Uterus (tissue), 4 donors: ENCODE data around the gene TLN1. TPM values are rescaled to one million over a fixed set of nuclear protein-coding genes. Genes with fewer than 3 reads are reported as not detected.

Source experiments
- DNase-seq, 2 donors: peaks; one replicate each; pipeline ENCODE4 v3.0.0-alpha.2; 2019 to 2020
- H3K27ac ChIP-seq, 2 donors: fragments of 200-600 bp; sonication (generic); 1 replicate in 1 of 2; 2 replicates in 1 of 2; pipeline ENCODE4 v1.5.1; 2016 to 2018
- H3K27me3 ChIP-seq, 2 donors: fragments of 200-600 bp; sonication (generic); one replicate each; pipeline ENCODE4 v1.5.1; 2018 to 2019; ENCODE audit warnings: control low read depth in 1 of 2
- H3K36me3 ChIP-seq, 2 donors: fragments of 200-600 bp; sonication (generic); one replicate each; pipeline ENCODE4 v1.5.1; 2019; ENCODE audit warnings: control low read depth in 1 of 2
- H3K4me1 ChIP-seq, 2 donors: fragments of 200-600 bp; sonication (generic); one replicate each; pipeline ENCODE4 v1.5.1; 2018 to 2019; ENCODE audit warnings: control low read depth in 1 of 2
- H3K4me3 ChIP-seq, 2 donors: fragments of 200-600 bp; sonication (generic); 1 replicate in 1 of 2; 2 replicates in 1 of 2; pipeline ENCODE4 v1.5.1; 2018 to 2019; ENCODE audit warnings: mild to moderate bottlenecking in 1 of 2
- H3K9me3 ChIP-seq, 2 donors: fragments of 200-600 bp; sonication (generic); one replicate each; pipeline ENCODE4 v1.5.1; 2019; ENCODE audit warnings: control low read depth in 1 of 2
- POLR2A ChIP-seq, 2 donors: fragments of 450-650 bp; IDR thresholded peaks; one replicate each; pipeline ENCODE4 v1.6.1; 2016; ENCODE audit warnings: antibody characterized with exemption in 2 of 2, mild to moderate bottlenecking in 1 of 2, moderate library complexity in 1 of 2
- intact Hi-C: fragments of 100-400 bp; cut with DNase I; formaldehyde crosslinking; loops from one replicate; pipeline ENCODE4 v1.15.1; 2023; ENCODE audit warnings: low total_unique reads
- microRNA-seq: library from miRNA; unstranded; fragments of <30 nt; microRNA quantifications from one replicate; pipeline ENCODE4, GENCODE V29; 2016; ENCODE audit warnings: borderline microRNAs expressed, borderline replicate concordance
- small RNA-seq: library from RNA; depleted of rRNA; stranded (forward); fragments of <200 nt; gene quantifications from one replicate; pipeline ENCODE3, GENCODE V24; 2016
- total RNA-seq, 4 donors: library from RNA; depleted of rRNA in 3 of 4; stranded (reverse); fragments of >200 nt in 3 of 4; gene quantifications; one replicate each; pipeline versions ENCODE4 v1.1.0 to v1.2.4, GENCODE V29; 2014 to 2023
- TF ChIP-seq, protein P1 (sequence below), 4 experiments: fragments of 200-600 bp in 2 of 4; fragments of 450-650 bp in 2 of 4; sonication (generic) in 2 of 4; IDR thresholded peaks; one replicate each; pipeline ENCODE4 v1.5.1; 2016 to 2019; ENCODE audit warnings: antibody characterized with exemption in 4 of 4, mild to moderate bottlenecking in 2 of 4, moderate library complexity in 1 of 4
- donor health status: DM: yes; HTN: yes; CAD: no.

TLN1 gene
- total RNA-seq, 4 donors from 2014 or later, result 202 to 540 (median 281) TPM

DNA sequence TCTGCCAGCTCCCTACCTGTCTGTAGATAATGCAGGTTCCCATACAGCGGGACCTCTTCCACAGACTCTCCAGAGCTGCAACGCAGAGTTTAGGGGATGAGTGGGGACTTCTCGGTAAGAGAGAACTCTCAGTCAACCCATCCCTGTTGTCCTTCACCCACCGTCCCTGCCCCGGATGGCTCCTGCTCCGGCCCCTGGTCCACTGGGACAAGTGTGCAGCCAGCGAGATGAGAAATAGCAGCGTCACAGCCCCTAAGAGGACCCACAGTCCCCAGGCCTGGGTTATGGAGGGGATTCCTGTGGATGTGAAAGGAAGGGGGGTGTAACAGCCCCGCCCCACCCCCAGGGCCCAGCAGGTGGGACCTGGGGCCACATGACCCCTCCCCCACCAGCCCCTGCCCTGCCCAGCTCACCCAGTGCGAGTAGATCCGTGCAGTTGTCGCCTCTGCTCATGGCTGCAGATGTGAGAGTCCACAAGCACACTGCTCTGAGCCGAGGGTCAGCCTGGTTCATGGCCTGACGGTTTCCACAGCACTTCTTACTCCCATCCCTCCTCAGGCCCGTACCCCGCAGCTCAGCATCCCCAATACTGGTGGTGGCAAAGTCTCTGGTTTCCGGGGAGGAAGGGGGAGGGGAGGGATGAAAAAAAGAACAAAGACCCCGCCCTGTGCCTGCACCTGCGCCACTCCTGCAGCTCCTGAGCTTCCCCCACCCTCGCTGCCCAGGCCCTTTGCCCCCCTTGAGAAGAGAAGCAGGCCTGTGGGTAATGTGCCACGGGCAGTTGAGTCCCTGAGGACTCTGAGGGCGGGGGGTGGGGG is 81.4 kb downstream of the TLN1 start, which contains the start of gene SIT1:
TSS of gene SIT1 (minus strand) at position 591 of the 818 bp plus-strand sequence. CDS start at position 513, 78 bp downstream.
- H3K9me3 ChIP-seq, result no peaks in the 10 kb centered on the region
- H3K27ac ChIP-seq, result no peak within 1 kb of the TSS
- no peaks in the 10 kb centered on the region for H3K27me3 ChIP-seq
- no peak for DNase-seq
- H3K36me3 ChIP-seq, result no peaks in the 10 kb centered on the region
- intact Hi-C loops, result no loop called here
- H3K4me3 ChIP-seq, result no peak within 1 kb of the TSS
- H3K4me1 ChIP-seq, result no peaks in the 10 kb centered on the region
- no peak for TF ChIP-seq POLR2A (IDR thresholded peaks at IDR 0.05)
- TF ChIP-seq, protein P1, sequence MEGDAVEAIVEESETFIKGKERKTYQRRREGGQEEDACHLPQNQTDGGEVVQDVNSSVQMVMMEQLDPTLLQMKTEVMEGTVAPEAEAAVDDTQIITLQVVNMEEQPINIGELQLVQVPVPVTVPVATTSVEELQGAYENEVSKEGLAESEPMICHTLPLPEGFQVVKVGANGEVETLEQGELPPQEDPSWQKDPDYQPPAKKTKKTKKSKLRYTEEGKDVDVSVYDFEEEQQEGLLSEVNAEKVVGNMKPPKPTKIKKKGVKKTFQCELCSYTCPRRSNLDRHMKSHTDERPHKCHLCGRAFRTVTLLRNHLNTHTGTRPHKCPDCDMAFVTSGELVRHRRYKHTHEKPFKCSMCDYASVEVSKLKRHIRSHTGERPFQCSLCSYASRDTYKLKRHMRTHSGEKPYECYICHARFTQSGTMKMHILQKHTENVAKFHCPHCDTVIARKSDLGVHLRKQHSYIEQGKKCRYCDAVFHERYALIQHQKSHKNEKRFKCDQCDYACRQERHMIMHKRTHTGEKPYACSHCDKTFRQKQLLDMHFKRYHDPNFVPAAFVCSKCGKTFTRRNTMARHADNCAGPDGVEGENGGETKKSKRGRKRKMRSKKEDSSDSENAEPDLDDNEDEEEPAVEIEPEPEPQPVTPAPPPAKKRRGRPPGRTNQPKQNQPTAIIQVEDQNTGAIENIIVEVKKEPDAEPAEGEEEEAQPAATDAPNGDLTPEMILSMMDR (IDR thresholded peaks at IDR 0.05), result no peak

DNA sequence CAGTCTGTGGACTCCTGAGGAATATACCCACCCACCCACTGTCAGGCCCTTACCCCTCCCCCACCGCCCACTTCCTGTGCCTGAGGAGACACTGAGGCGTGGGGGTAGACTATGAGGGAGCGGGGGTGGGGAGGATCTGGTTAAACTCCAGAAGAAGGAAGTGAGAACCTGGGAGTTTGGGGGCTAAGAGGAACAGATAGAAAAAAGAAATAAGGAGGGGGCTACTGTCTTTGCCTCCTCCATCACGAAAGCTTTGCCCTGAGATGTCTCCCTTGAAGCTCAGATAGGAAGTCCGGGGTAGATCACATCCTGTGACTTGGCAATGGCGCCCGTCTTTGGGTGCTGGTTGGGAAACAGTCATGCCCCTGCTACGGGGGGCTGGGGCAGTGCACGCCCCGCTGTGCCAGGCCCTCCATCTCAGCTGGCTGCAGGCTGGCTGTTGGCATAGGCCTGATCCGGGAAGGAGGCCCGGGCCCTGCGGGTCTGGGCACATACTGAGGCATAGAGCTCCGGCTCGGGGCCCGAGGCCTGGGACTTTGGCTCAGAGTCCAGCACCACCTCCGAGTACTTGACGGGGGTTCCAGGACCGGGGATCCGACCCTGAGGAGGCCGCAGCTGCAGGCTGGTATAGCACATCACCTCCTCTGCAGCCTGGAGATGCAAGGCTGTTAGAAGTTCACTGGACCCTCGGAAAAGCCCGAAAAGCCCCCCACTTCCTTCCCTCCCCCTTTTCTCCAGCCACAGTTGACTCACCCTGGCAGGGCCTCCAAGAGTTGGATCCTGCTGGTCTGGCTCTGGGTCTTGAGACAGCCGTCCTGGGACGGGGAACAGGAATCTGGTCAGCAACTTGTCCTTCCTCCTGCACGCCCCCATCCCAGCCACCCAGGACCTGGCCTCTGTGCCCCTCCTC is 82.3 kb downstream of the TLN1 start:
- no peak for TF ChIP-seq POLR2A (IDR thresholded peaks at IDR 0.05)
- TF ChIP-seq, protein P1 (IDR thresholded peaks at IDR 0.05), result no peak
- H3K4me1 ChIP-seq, result no peaks in the 10 kb centered on the region
- DNase-seq, result peak in 1 of 2 donors; percentile 28
- H3K4me3 ChIP-seq, result no peak overlapping the region
- no peak overlapping the region for H3K27ac ChIP-seq
- no peaks in the 10 kb centered on the region for H3K27me3 ChIP-seq
- H3K36me3 ChIP-seq, result no peaks in the 10 kb centered on the region
- no peaks in the 10 kb centered on the region for H3K9me3 ChIP-seq
- intact Hi-C loops, result no loop called here

Small RNA genes within 50 kb of the gene (microRNA-seq; reads per million reads assigned to microRNA genes)
- gene MIR6852 (not detected), gene MIR6853 (not detected)

Small RNA genes within 50 kb of the gene (small RNA-seq; reads per million reads assigned to genes)
- not detected for gene MIR6853
- not detected for gene RMRP
- gene RN7SL22P, result not detected

Other genes starting within 250 kb of the TLN1 start
- 10 to 100 TPM in 3 of 4 donors, 1 to 10 TPM in 1; 10.0 to 60.2 (median 16.8) TPM for gene RUSC2, start 242.1 kb downstream of the TLN1 start, total RNA-seq
- 10 to 100 TPM in 3 of 4 donors, 1 to 10 TPM in 1; 2.0 to 59.7 (median 15.5) TPM for gene TESK1, start 126.9 kb downstream of the TLN1 start, total RNA-seq
- 1 to 10 TPM in 2 of 4 donors, not detected in 2; 2.8 to 3.0 TPM for gene CD72, start 113.8 kb downstream of the TLN1 start, total RNA-seq
- gene SIT1, start 81.3 kb downstream of the TLN1 start, total RNA-seq, result under 1 TPM in 2 of 4 donors, not detected in 2; 0.21 to 0.51 TPM
- gene RMRP, start 74.2 kb downstream of the TLN1 start, total RNA-seq, result over 10,000 TPM in 2 of 4 donors, 1,000 to 10,000 TPM in 2; 2,632 to 57,722 (median 9,015) TPM
- 100 to 1,000 TPM in 1 of 4 donors, 10 to 100 TPM in 2, 1 to 10 TPM in 1; 9.0 to 120 (median 32.1) TPM for gene CCDC107, start 73.9 kb downstream of the TLN1 start, total RNA-seq
- 1 to 10 TPM in 3 of 4 donors, not detected in 1; 1.5 to 3.6 (median 2.4) TPM for gene ARHGEF39, start 67.0 kb downstream of the TLN1 start, total RNA-seq
- under 1 TPM in 1 of 4 donors, not detected in 3; 0.14 TPM for gene CA9, start 58.3 kb downstream of the TLN1 start, total RNA-seq
- 1,000 to 10,000 TPM in 2 of 4 donors, 100 to 1,000 TPM in 2; 491 to 2,682 (median 829) TPM for gene TPM2, start 42.3 kb downstream of the TLN1 start, total RNA-seq
- 100 to 1,000 TPM in 1 of 4 donors, 10 to 100 TPM in 3; 30.5 to 105 (median 47.2) TPM for gene CREB3, start 471 bp upstream of the TLN1 start, total RNA-seq
- gene GBA2, start 17.0 kb upstream of the TLN1 start, total RNA-seq, result 100 to 1,000 TPM in 1 of 4 donors, 10 to 100 TPM in 3; 26.9 to 104 (median 42.1) TPM
- gene RGP1, start 17.1 kb upstream of the TLN1 start, total RNA-seq, result 10 to 100 TPM in 2 of 4 donors, 1 to 10 TPM in 2; 2.0 to 38.1 (median 10.3) TPM
- gene MSMP, start 22.1 kb upstream of the TLN1 start, total RNA-seq, result not detected
- gene NPR2, start 59.4 kb upstream of the TLN1 start, total RNA-seq, result 10 to 100 TPM in 3 of 4 donors, 1 to 10 TPM in 1; 3.8 to 70.4 (median 31.7) TPM
- gene SPAG8, start 80.1 kb upstream of the TLN1 start, total RNA-seq, result 1 to 10 TPM in 2 of 4 donors, under 1 TPM in 1, not detected in 1; 0.26 to 6.0 (median 4.0) TPM
- gene HINT2, start 82.8 kb upstream of the TLN1 start, total RNA-seq, result 10 to 100 TPM in 3 of 4 donors, not detected in 1; 11.3 to 38.2 (median 31.5) TPM
- not detected for gene FAM221B, start 96.5 kb upstream of the TLN1 start, total RNA-seq
- 10 to 100 TPM in 3 of 4 donors, 1 to 10 TPM in 1; 6.7 to 43.3 (median 14.6) TPM for gene TMEM8B, start 97.0 kb upstream of the TLN1 start, total RNA-seq
- gene OR13J1, start 138.2 kb upstream of the TLN1 start, total RNA-seq, result not detected
- 10 to 100 TPM in 1 of 4 donors, 1 to 10 TPM in 1, under 1 TPM in 1, not detected in 1; 0.59 to 10.1 (median 1.4) TPM for gene HRCT1, start 174.0 kb upstream of the TLN1 start, total RNA-seq
- gene SPAAR, start 177.3 kb upstream of the TLN1 start, total RNA-seq, result 10 to 100 TPM in 1 of 4 donors, 1 to 10 TPM in 1, under 1 TPM in 2; 0.29 to 11.7 (median 2.3) TPM
- not detected for gene OR2S2, start 226.0 kb upstream of the TLN1 start, total RNA-seq